Measurements from ENCODE around the gene ANKRD36C. TPM values are rescaled to one million over a fixed set of nuclear protein-coding genes. Genes with fewer than 3 reads are reported as not detected.
"Not testable (repeated sequence)": the region's sequence is repeated elsewhere in the genome, so short reads cannot be mapped to it uniquely, and the experiment has no call there.

The ANKRD36C gene
- total RNA-seq, 3 donors from 2014 or later: 22.2 to 45.8 (median 32.5) TPM

- DNase-seq: peak; percentile 67 to 91 (median 69)
- intact Hi-C loops (cut with DNase I, micrococcal nuclease): not testable (repeated sequence)
These were observed 1.1 kb upstream of the ANKRD36C start for GRCh38 chr2:95992520-95993272.

GRCh38 chr2:95992102-95992501 lies 478 bp upstream of the ANKRD36C start:
- H3K9me3 ChIP-seq; intact Hi-C loops (cut with DNase I, micrococcal nuclease); H3K36me3 ChIP-seq (ENCODE audit: low read depth); H3K4me1 ChIP-seq (ENCODE audit: low read depth): not testable (repeated sequence)
- peak; percentile 73 for ATAC-seq
- DNase-seq: peak; percentile 25 to 58 (median 58)
- peak overlapping the region; percentile 17 for H3K4me3 ChIP-seq

More at GRCh38 chr2:95992520-95993272, 1.1 kb upstream of the ANKRD36C start:
- ATAC-seq: peak; percentile 94
- H3K4me3 ChIP-seq: peak overlapping the region; percentile 17
- H3K36me3 ChIP-seq (ENCODE audit: low read depth); H3K9me3 ChIP-seq; H3K4me1 ChIP-seq (ENCODE audit: low read depth): not testable (repeated sequence)
- peak; percentile 61 for TF ChIP-seq CTCF (IDR thresholded peaks at IDR 0.05)

- peak; percentile 32 to 52 (median 47) for DNase-seq
- H3K4me3 ChIP-seq; ATAC-seq; H3K4me1 ChIP-seq (ENCODE audit: low read depth); H3K36me3 ChIP-seq (ENCODE audit: low read depth); intact Hi-C loops (cut with DNase I, micrococcal nuclease); H3K9me3 ChIP-seq: not testable (repeated sequence)
These were observed 740 bp downstream of the ANKRD36C start for GRCh38 chr2:95990884-95991283.

- intact Hi-C loops (cut with DNase I, micrococcal nuclease); DNase-seq; ATAC-seq: not testable (repeated sequence)
These were observed 40.0 kb downstream of the ANKRD36C start for GRCh38 chr2:95951662-95952061.

GRCh38 chr2:95948039-95948438 lies 43.6 kb downstream of the ANKRD36C start:
- intact Hi-C loops (cut with DNase I, micrococcal nuclease); ATAC-seq; H3K4me3 ChIP-seq; H3K9me3 ChIP-seq; H3K4me1 ChIP-seq (ENCODE audit: low read depth); DNase-seq; H3K36me3 ChIP-seq (ENCODE audit: low read depth): not testable (repeated sequence)

More at GRCh38 chr2:95951662-95952061, 40.0 kb downstream of the ANKRD36C start:
- not testable (repeated sequence) for H3K36me3 ChIP-seq (ENCODE audit: low read depth); H3K4me3 ChIP-seq; H3K9me3 ChIP-seq; H3K4me1 ChIP-seq (ENCODE audit: low read depth)

GRCh38 chr2:95939947-95940346 lies 51.7 kb downstream of the ANKRD36C start:
- H3K36me3 ChIP-seq (ENCODE audit: low read depth); ATAC-seq; H3K4me3 ChIP-seq; H3K4me1 ChIP-seq (ENCODE audit: low read depth); intact Hi-C loops (cut with DNase I, micrococcal nuclease); H3K9me3 ChIP-seq: not testable (repeated sequence)
- DNase-seq: peak in 1 of 3 donors; percentile 38

- H3K9me3 ChIP-seq; H3K36me3 ChIP-seq (ENCODE audit: low read depth); DNase-seq; intact Hi-C loops (cut with DNase I, micrococcal nuclease); ATAC-seq; H3K4me1 ChIP-seq (ENCODE audit: low read depth); H3K4me3 ChIP-seq: not testable (repeated sequence)
These were observed 60.9 kb downstream of the ANKRD36C start for GRCh38 chr2:95930740-95931139.

GRCh38 chr2:95917007-95917406 lies 74.6 kb downstream of the ANKRD36C start:
- ATAC-seq; DNase-seq; H3K36me3 ChIP-seq (ENCODE audit: low read depth); H3K9me3 ChIP-seq; intact Hi-C loops (cut with DNase I, micrococcal nuclease); H3K4me3 ChIP-seq; H3K4me1 ChIP-seq (ENCODE audit: low read depth): not testable (repeated sequence)

GRCh38 chr2:95915131-95915530 lies 76.5 kb downstream of the ANKRD36C start:
- H3K36me3 ChIP-seq (ENCODE audit: low read depth); intact Hi-C loops (cut with DNase I, micrococcal nuclease); H3K9me3 ChIP-seq; DNase-seq; H3K4me1 ChIP-seq (ENCODE audit: low read depth); H3K4me3 ChIP-seq; ATAC-seq: not testable (repeated sequence)

- DNase-seq: not testable (repeated sequence)
These were observed 80.2 kb downstream of the ANKRD36C start for GRCh38 chr2:95911431-95911830.

GRCh38 chr2:95894443-95894842 lies 97.2 kb downstream of the ANKRD36C start:
- ATAC-seq; H3K9me3 ChIP-seq; H3K4me1 ChIP-seq (ENCODE audit: low read depth); H3K4me3 ChIP-seq; DNase-seq; intact Hi-C loops (cut with DNase I, micrococcal nuclease); H3K36me3 ChIP-seq (ENCODE audit: low read depth): not testable (repeated sequence)

More at GRCh38 chr2:95911431-95911830, 80.2 kb downstream of the ANKRD36C start:
- intact Hi-C loops (cut with DNase I, micrococcal nuclease); ATAC-seq; H3K4me1 ChIP-seq (ENCODE audit: low read depth); H3K36me3 ChIP-seq (ENCODE audit: low read depth); H3K9me3 ChIP-seq; H3K4me3 ChIP-seq: not testable (repeated sequence)

GRCh38 chr2:95867929-95868328 lies 123.7 kb downstream of the ANKRD36C start:
- intact Hi-C loops (cut with DNase I, micrococcal nuclease): not testable (repeated sequence)

GRCh38 chr2:95867047-95867677 lies 124.5 kb downstream of the ANKRD36C start:
- intact Hi-C loops (cut with DNase I, micrococcal nuclease); H3K36me3 ChIP-seq (ENCODE audit: low read depth); H3K4me3 ChIP-seq; ATAC-seq; DNase-seq; H3K9me3 ChIP-seq; H3K4me1 ChIP-seq (ENCODE audit: low read depth): not testable (repeated sequence)

More at GRCh38 chr2:95867929-95868328, 123.7 kb downstream of the ANKRD36C start:
- not testable (repeated sequence) for H3K36me3 ChIP-seq (ENCODE audit: low read depth); H3K4me3 ChIP-seq; H3K4me1 ChIP-seq (ENCODE audit: low read depth); ATAC-seq; DNase-seq; H3K9me3 ChIP-seq
